Measurements from ENCODE around the gene EGR1.

Gene EGR1

DNA sequence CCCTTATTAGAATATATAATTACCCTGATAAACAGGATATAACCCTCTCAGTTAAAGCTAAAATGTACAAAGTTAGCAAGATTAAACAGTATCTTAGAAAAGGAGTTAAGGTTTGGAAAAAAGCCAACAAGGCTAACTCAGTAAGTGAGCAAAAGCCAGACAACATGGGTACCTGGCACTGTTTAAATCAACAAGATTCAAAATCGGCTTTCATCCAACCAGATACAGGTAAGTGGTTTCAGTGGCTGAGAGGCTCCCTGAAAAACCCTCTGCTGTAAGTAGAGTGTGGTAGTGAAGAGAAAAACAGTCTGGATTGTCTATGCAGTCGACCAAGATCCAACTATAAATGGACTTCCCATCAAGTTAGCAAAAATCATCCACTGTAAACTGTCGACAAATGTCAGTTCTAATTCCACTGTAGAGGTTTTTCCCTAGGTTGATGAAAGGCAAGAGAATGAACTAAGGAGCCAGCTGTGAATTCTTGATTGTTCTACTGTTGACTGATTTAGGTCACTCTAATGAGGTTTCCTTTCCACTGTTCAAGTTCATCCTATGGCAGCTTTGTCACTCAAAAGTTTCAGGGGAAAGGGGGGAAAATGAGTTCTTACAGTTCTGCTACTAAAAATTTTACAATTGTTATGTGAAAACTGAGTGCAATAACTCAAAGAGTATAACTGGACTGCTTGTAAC is 50.4 kb downstream of the EGR1 start:
- DNase-seq: no peak

DNA sequence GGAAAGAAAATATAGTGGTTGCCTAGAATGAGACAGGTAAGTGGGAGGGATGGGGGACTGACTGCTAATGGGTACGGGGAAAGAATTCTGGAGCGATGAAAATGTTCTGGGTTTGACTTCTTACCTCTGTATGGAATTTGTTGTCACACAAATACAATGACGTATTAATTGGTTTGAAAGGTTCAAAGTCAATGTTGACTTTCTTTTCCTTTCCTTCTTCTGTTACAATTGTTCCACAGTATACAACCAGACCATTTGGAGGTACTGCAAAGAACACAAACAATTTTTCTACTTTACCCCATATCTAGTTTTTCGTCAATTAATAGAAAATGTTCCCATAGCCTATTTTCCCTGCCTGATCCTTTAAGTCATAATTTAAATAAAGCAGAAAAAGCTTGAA is 52.2 kb downstream of the EGR1 start:
- DNase-seq: no peak
